Loucy (cell line): ENCODE measurements around the gene MAD1L1.

Experiments used
- H2AFZ ChIP-seq: fragments of 200-600 bp; sonication (generic); 2 replicates; pipeline ENCODE4 v1.6.0; 2016; ENCODE audit warnings: antibody characterized with exemption, mild to moderate bottlenecking, low read length, moderate library complexity
- H3F3A ChIP-seq: fragments of 200-600 bp; 2 replicates; pipeline ENCODE4 v1.6.0; 2016; ENCODE audit warnings: antibody characterized with exemption, low read depth, mild to moderate bottlenecking
- H3K27me3 ChIP-seq: fragments of 200-600 bp; sonication (generic); 2 replicates; pipeline ENCODE4 v1.6.1; 2014; ENCODE audit warnings: low read length, mild to moderate bottlenecking; ENCODE audit not compliant: insufficient read depth, poor library complexity, severe bottlenecking
- H3K36me3 ChIP-seq: fragments of 200-600 bp; sonication (generic); 2 replicates; pipeline ENCODE4 v1.6.1; 2016; ENCODE audit warnings: low read length; ENCODE audit not compliant: insufficient read depth
- H3K4me1 ChIP-seq: fragments of 200-600 bp; sonication (generic); 2 replicates; pipeline ENCODE4 v1.5.1; 2014; ENCODE audit warnings: low read length, mild to moderate bottlenecking; ENCODE audit not compliant: insufficient read depth, poor library complexity, severe bottlenecking
- H3K4me2 ChIP-seq: fragments of 200-600 bp; sonication (generic); 2 replicates; pipeline ENCODE4 v1.6.0; 2014; ENCODE audit warnings: antibody characterized with exemption, low read length, low read depth, mild to moderate bottlenecking; ENCODE audit not compliant: poor library complexity, severe bottlenecking
- H3K4me3 ChIP-seq: fragments of 200-600 bp; sonication (generic); 2 replicates; pipeline ENCODE4 v1.5.1; 2014; ENCODE audit warnings: low read length, mild to moderate bottlenecking, mixed read lengths; ENCODE audit not compliant: poor library complexity, severe bottlenecking
- H3K79me2 ChIP-seq: fragments of 200-600 bp; sonication (generic); 2 replicates; pipeline ENCODE4 v1.6.1; 2014; ENCODE audit warnings: low read length; ENCODE audit not compliant: insufficient read depth
- H3K9ac ChIP-seq: fragments of 200-600 bp; sonication (generic); 2 replicates; pipeline ENCODE4 v1.6.0; 2014; ENCODE audit warnings: mild to moderate bottlenecking, low read depth, low read length, moderate library complexity; ENCODE audit not compliant: poor library complexity, severe bottlenecking
- H3K9me2 ChIP-seq: fragments of 200-600 bp; sonication (generic); replicated peaks from 2 replicates; pipeline ENCODE4 v1.6.1; 2016; ENCODE audit warnings: low read depth, low read length, mixed read lengths
- H3K9me3 ChIP-seq: fragments of 200-600 bp; sonication (generic); 2 replicates; pipeline ENCODE4 v1.6.1; 2014; ENCODE audit warnings: mild to moderate bottlenecking, antibody characterized with exemption, low read length, low read depth; ENCODE audit not compliant: insufficient read depth
- H4K20me1 ChIP-seq: fragments of 200-600 bp; sonication (generic); 2 replicates; pipeline ENCODE4 v1.6.0; 2014; ENCODE audit warnings: antibody characterized with exemption, low read length, mild to moderate bottlenecking; ENCODE audit not compliant: insufficient read depth, poor library complexity, severe bottlenecking
- CTCF ChIP-seq: fragments of 200-600 bp; sonication (generic); conservative IDR thresholded peaks from 2 replicates; pipeline ENCODE4 v1.5.1; 2014; ENCODE audit warnings: mild to moderate bottlenecking, antibody characterized with exemption, low read length
- EZH2phosphoT487 ChIP-seq: fragments of 200-600 bp; IDR thresholded peaks from 2 replicates; pipeline ENCODE4 v1.6.1; 2018; ENCODE audit warnings: antibody characterized with exemption, mild to moderate bottlenecking, moderate library complexity, borderline replicate concordance

Gene MAD1L1

GRCh38 chr7:1912593-1913465 lies 319.9 kb downstream of the MAD1L1 start:
- H3K4me3 ChIP-seq, result no peak overlapping the region

GRCh38 chr7:1911571-1911970 lies 321.2 kb downstream of the MAD1L1 start:
- Histone ChIP-seq H3K36me3 (peaks cover 42% of the 10 kb centered on the region; the same call in 1 of the 2 replicates), H4K20me1 (peaks cover 3% of the 10 kb centered on the region), H3K9me2 (no peaks in the 10 kb centered on the region), H3K27me3 (no peaks in the 10 kb centered on the region), H3K9me3 (no peaks in the 10 kb centered on the region), H3K4me2 (no peak overlapping the region), H2AFZ (no peak overlapping the region), H3F3A (no peaks in the 10 kb centered on the region), H3K79me2 (peaks cover 26% of the 10 kb centered on the region; the same call in 1 of the 2 replicates), H3K4me1 (no peaks in the 10 kb centered on the region), H3K4me3 (no peak overlapping the region), H3K9ac (no peak overlapping the region)
- TF ChIP-seq EZH2phosphoT487, result no peak
- no peak for TF ChIP-seq CTCF

More at GRCh38 chr7:1912593-1913465, 319.9 kb downstream of the MAD1L1 start:
- no peak overlapping the region for H3K9ac ChIP-seq
- H3K79me2 ChIP-seq, result peaks cover 37% of the 10 kb centered on the region; the same call in 1 of the 2 replicates
- H3K9me3 ChIP-seq, result no peaks in the 10 kb centered on the region
- no peaks in the 10 kb centered on the region for H3K9me2 ChIP-seq
- no peaks in the 10 kb centered on the region for H3K27me3 ChIP-seq
- H4K20me1 ChIP-seq, result peaks cover 10% of the 10 kb centered on the region
- H3K4me1 ChIP-seq, result no peaks in the 10 kb centered on the region
- H2AFZ ChIP-seq, result no peak overlapping the region
- H3F3A ChIP-seq, result no peaks in the 10 kb centered on the region
- no peak overlapping the region for H3K4me2 ChIP-seq
- no peak for TF ChIP-seq CTCF
- no peak for TF ChIP-seq EZH2phosphoT487
- peaks cover 42% of the 10 kb centered on the region; the same call in 1 of the 2 replicates for H3K36me3 ChIP-seq

GRCh38 chr7:1910827-1911226 lies 321.9 kb downstream of the MAD1L1 start:
- Histone ChIP-seq H3K9ac (no peak overlapping the region), H3K36me3 (peaks cover 42% of the 10 kb centered on the region; the same call in 1 of the 2 replicates), H4K20me1 (peaks cover 8% of the 10 kb centered on the region), H3K9me3 (no peaks in the 10 kb centered on the region), H3K27me3 (no peaks in the 10 kb centered on the region), H3K4me2 (no peak overlapping the region), H2AFZ (no peak overlapping the region), H3K4me1 (no peaks in the 10 kb centered on the region), H3K79me2 (peaks cover 20% of the 10 kb centered on the region; the same call in 1 of the 2 replicates), H3F3A (no peaks in the 10 kb centered on the region), H3K9me2 (no peaks in the 10 kb centered on the region), H3K4me3 (no peak overlapping the region)
- TF ChIP-seq EZH2phosphoT487 (no peak), CTCF (no peak)
